Gastroesophageal sphincter (tissue), 4 donors: ENCODE measurements around the gene IDH3G. TPM values are rescaled to one million over a fixed set of nuclear protein-coding genes. Genes with fewer than 3 reads are reported as not detected.

Experiments
- ATAC-seq: fragments of 150-250 bp; one replicate; pipeline ENCODE4 v1.9.1; 2016; ENCODE audit warnings: mild to moderate bottlenecking, moderate library complexity
- H3K27ac ChIP-seq, 4 donors: fragments of 200-600 bp; sonication (generic) in 3 of 4; 1 replicate in 3 of 4; 2 replicates in 1 of 4; pipeline ENCODE4 v1.5.1; 2016 to 2019
- H3K27me3 ChIP-seq: fragments of 200-600 bp; sonication (generic); one replicate; pipeline ENCODE4 v1.5.1; 2019
- H3K36me3 ChIP-seq, 2 donors: fragments of 200-600 bp; sonication (generic); one replicate each; pipeline ENCODE4 v1.5.1; 2019; ENCODE audit warnings: control low read depth in 1 of 2
- H3K4me1 ChIP-seq, 3 donors: fragments of 200-600 bp; sonication (generic); 1 replicate in 2 of 3; 2 replicates in 1 of 3; pipeline ENCODE4 v1.5.1; 2016 to 2019; ENCODE audit warnings: control low read depth in 2 of 3
- H3K4me3 ChIP-seq, 2 donors: fragments of 200-600 bp; sonication (generic); one replicate each; pipeline ENCODE4 v1.5.1; 2019; ENCODE audit warnings: mild to moderate bottlenecking in 1 of 2, moderate library complexity in 1 of 2
- H3K9me3 ChIP-seq, 3 donors: fragments of 200-600 bp; sonication (generic); one replicate each; pipeline ENCODE4 v1.5.1; 2017 to 2019; ENCODE audit warnings: control low read depth in 2 of 3
- CTCF ChIP-seq, 4 experiments: fragments of 200-600 bp in 2 of 4; fragments of 450-650 bp in 2 of 4; sonication (generic) in 1 of 4; IDR thresholded peaks; one replicate each; pipeline ENCODE4 v1.5.1; 2017 to 2019; ENCODE audit warnings: antibody characterized with exemption in 4 of 4, mild to moderate bottlenecking in 2 of 4, moderate library complexity in 2 of 4
- EP300 ChIP-seq: sonication (generic); formaldehyde crosslinking; IDR thresholded peaks from one replicate; pipeline ENCODE4 v1.6.1; 2017; ENCODE audit warnings: antibody characterized with exemption, mild to moderate bottlenecking
- POLR2A ChIP-seq, 2 donors: fragments of 450-650 bp; IDR thresholded peaks; one replicate each; pipeline ENCODE4 v1.6.1; 2017; ENCODE audit warnings: antibody characterized with exemption in 2 of 2, mild to moderate bottlenecking in 2 of 2, moderate library complexity in 1 of 2
- POLR2AphosphoS5 ChIP-seq: sonication (generic); formaldehyde crosslinking; IDR thresholded peaks from one replicate; pipeline ENCODE4 v1.6.1; 2017; ENCODE audit warnings: antibody characterized with exemption
- WGBS, 2 donors: methylation state at CpG; one replicate each; pipeline ENCODE4 v1.1.5; 2018; ENCODE audit warnings: low coverage in 1 of 2; 5-methylcytosine and 5-hydroxymethylcytosine counted together
- total RNA-seq, 4 donors: library from RNA; depleted of rRNA; stranded (reverse); fragments of >200 nt; gene quantifications; one replicate each; pipeline ENCODE4 v1.1.0, GENCODE V29; 2016

Gene IDH3G
- total RNA-seq, 4 donors from 2014 or later: 55.5 to 104 (median 59.7) TPM

GRCh38 chrX:153777261-153778090 is 16.7 kb downstream of the IDH3G start:
- Histone ChIP-seq H3K36me3 (peaks cover 0 to 57% of the 10 kb centered on the region in 2 donors), H3K4me3 (no peak overlapping the region), H3K27me3 (no peaks in the 10 kb centered on the region), H3K27ac (no peak overlapping the region), H3K9me3 (no peaks in the 10 kb centered on the region), H3K4me1 (peaks cover 0 to 25% (median 0%) of the 10 kb centered on the region in 3 donors)
- WGBS, 2 donors: 90% methylated on average over 2 of the region's 34 CpGs; no CpG with 5 or more reads in 1 of the 2 donors
- ATAC-seq: no peak
- TF ChIP-seq POLR2A (IDR thresholded peaks at IDR 0.05): no peak
- TF ChIP-seq CTCF (IDR thresholded peaks at IDR 0.05): no peak
- TF ChIP-seq POLR2AphosphoS5: no peak
- TF ChIP-seq EP300: no peak

DNA sequence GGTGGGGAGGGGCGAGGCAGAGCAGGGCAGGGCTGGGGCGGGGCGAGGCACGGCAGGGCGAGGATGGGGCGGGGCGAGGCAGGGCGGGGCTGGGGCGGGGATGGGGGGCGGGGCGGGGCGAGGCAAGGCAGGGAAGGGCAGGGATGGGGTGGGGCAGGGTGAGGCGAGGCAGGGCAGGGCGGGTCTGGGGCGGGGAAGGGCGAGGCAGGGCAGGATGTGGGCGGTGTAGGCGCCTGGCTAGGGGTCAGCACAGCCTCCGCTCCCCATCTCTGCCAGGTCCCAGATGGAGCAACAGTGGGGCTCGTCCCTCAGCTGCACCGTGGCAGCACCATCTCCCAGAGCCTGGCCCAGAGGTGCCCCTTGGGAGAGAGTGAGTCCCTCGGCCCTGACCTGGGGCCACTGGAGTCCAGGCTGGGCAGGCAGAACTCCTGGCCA is 17.5 kb downstream of the IDH3G start:
- no peaks in the 10 kb centered on the region for H3K27me3 ChIP-seq
- TF ChIP-seq POLR2AphosphoS5 (no peak), POLR2A (IDR thresholded peaks at IDR 0.05) (no peak), CTCF (IDR thresholded peaks at IDR 0.05) (no peak), EP300 (no peak)
- H3K36me3 ChIP-seq: peaks cover 0 to 65% of the 10 kb centered on the region in 2 donors
- no peak for ATAC-seq
- no CpG with 5 or more reads among the region's 22 CpGs for WGBS, 2 donors
- H3K27ac ChIP-seq: no peak overlapping the region
- no peak overlapping the region for H3K4me3 ChIP-seq
- peaks cover 0 to 18% (median 0%) of the 10 kb centered on the region in 3 donors for H3K4me1 ChIP-seq
- no peaks in the 10 kb centered on the region for H3K9me3 ChIP-seq

- Histone ChIP-seq H3K36me3 (peaks cover 0 to 70% of the 10 kb centered on the region in 2 donors), H3K9me3 (no peaks in the 10 kb centered on the region), H3K4me1 (peaks cover 0 to 14% (median 0%) of the 10 kb centered on the region in 3 donors), H3K27ac (no peak overlapping the region), H3K4me3 (no peak overlapping the region), H3K27me3 (no peaks in the 10 kb centered on the region)
- TF ChIP-seq POLR2A (IDR thresholded peaks at IDR 0.05) (no peak), CTCF (IDR thresholded peaks at IDR 0.05) (no peak), EP300 (no peak), POLR2AphosphoS5 (no peak)
- ATAC-seq: no peak
- no CpG with 5 or more reads among the region's 20 CpGs for WGBS, 2 donors
These were observed 18.0 kb downstream of the IDH3G start for GRCh38 chrX:153776120-153776599.

DNA sequence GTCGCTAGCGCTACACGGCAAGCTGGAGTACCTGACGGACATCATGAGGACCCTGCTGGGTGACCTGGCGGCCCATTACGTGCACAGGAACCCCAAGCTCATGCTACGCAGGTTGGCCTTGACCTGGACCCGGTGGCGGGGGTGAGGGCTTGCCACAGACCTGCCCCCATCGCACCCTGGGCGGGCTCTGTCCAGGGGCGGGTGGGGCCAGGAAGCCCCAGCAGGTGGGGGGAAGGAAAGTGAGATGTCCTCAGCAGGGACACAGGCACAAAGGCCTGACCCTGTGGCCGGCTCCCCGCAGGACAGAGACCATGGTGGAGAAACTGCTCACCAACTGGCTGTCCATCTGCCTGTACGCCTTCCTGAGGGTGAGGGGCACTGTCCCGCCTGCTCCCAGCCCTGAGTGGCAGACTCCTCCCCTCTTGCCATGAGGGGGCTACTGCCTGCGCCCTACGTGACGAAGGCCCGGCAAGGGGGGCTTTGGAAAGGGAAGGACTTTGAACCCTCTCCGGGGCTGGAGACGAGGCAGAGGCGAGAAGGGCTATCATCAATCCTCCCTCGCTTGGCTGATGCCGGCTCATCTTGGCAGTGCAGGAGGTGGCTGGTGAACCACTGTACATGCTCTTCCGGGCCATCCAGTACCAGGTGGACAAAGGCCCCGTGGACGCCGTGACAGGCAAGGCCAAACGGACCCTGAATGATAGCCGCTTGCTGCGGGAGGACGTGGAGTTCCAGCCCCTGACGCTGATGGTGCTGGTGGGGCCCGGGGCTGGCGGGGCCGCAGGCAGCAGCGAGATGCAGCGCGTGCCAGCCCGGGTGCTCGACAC is 18.7 kb downstream of the IDH3G start:
- Histone ChIP-seq H3K9me3 (no peaks in the 10 kb centered on the region), H3K27me3 (no peaks in the 10 kb centered on the region), H3K36me3 (peaks cover 0 to 76% of the 10 kb centered on the region in 2 donors), H3K27ac (no peak overlapping the region), H3K4me1 (peaks cover 0 to 7% (median 0%) of the 10 kb centered on the region in 3 donors), H3K4me3 (no peak overlapping the region)
- TF ChIP-seq POLR2A (IDR thresholded peaks at IDR 0.05) (no peak), EP300 (no peak), CTCF (IDR thresholded peaks at IDR 0.05) (no peak), POLR2AphosphoS5 (no peak)
- no peak for ATAC-seq
- WGBS, 2 donors: no CpG with 5 or more reads among the region's 42 CpGs
